ENCODE results near the gene SETD1A.
"Not testable (repeated sequence)": the region's sequence is repeated elsewhere in the genome, so short reads cannot be mapped to it uniquely, and the experiment has no call there.

SETD1A gene

GRCh38 chr16:31009894-31010584 lies 52.5 kb downstream of the SETD1A start:
- no peaks in the 10 kb centered on the region for H3K9me3 ChIP-seq (ENCODE audit: control insufficient read depth, low read length)
- no peak overlapping the region for H3K4me3 ChIP-seq (ENCODE audit: low read length)
- H3K27me3 ChIP-seq (ENCODE audit: control insufficient read depth, insufficient read depth, low read length), result peaks cover 42% of the 10 kb centered on the region
- no peaks in the 10 kb centered on the region for H3K4me1 ChIP-seq (ENCODE audit: control insufficient read depth, insufficient read depth, low read length)
- no peak overlapping the region for H3K9ac ChIP-seq (ENCODE audit: low read length)
- no peaks in the 10 kb centered on the region for H3K36me3 ChIP-seq (ENCODE audit: control insufficient read depth, insufficient read depth, low read length)

- no peaks in the 10 kb centered on the region for H3K4me1 ChIP-seq (ENCODE audit: control insufficient read depth, insufficient read depth, low read length)
- no peaks in the 10 kb centered on the region for H3K9me3 ChIP-seq (ENCODE audit: control insufficient read depth, low read length)
- peaks cover 42% of the 10 kb centered on the region for H3K27me3 ChIP-seq (ENCODE audit: control insufficient read depth, insufficient read depth, low read length)
- no peak within 1 kb of the TSS for H3K4me3 ChIP-seq (ENCODE audit: low read length)
- no peak within 1 kb of the TSS for H3K9ac ChIP-seq (ENCODE audit: low read length)
- no peaks in the 10 kb centered on the region for H3K36me3 ChIP-seq (ENCODE audit: control insufficient read depth, insufficient read depth, low read length)
Observed at GRCh38 chr16:31010585-31011325, 53.2 kb downstream of the SETD1A start, which contains the start of gene STX1B. Gene STX1B (minus strand): TSS chr16:31010638. CDS start chr16:31010396, 242 bp downstream.

GRCh38 chr16:31011815-31012214 lies 54.3 kb downstream of the SETD1A start:
- H3K4me1 ChIP-seq (ENCODE audit: control insufficient read depth, insufficient read depth, low read length); H3K9ac ChIP-seq (ENCODE audit: low read length); H3K9me3 ChIP-seq (ENCODE audit: control insufficient read depth, low read length); H3K36me3 ChIP-seq (ENCODE audit: control insufficient read depth, insufficient read depth, low read length); H3K4me3 ChIP-seq (ENCODE audit: low read length): not testable (repeated sequence)
- H3K27me3 ChIP-seq (ENCODE audit: control insufficient read depth, insufficient read depth, low read length), result peaks cover 42% of the 10 kb centered on the region

- not testable (repeated sequence) for H3K4me1 ChIP-seq (ENCODE audit: control insufficient read depth, insufficient read depth, low read length); H3K4me3 ChIP-seq (ENCODE audit: low read length); H3K9ac ChIP-seq (ENCODE audit: low read length); H3K9me3 ChIP-seq (ENCODE audit: control insufficient read depth, low read length); H3K36me3 ChIP-seq (ENCODE audit: control insufficient read depth, insufficient read depth, low read length)
- H3K27me3 ChIP-seq (ENCODE audit: control insufficient read depth, insufficient read depth, low read length), result peaks cover 33% of the 10 kb centered on the region
Observed at GRCh38 chr16:31013292-31013691, 55.7 kb downstream of the SETD1A start.

- H3K36me3 ChIP-seq (ENCODE audit: control insufficient read depth, insufficient read depth, low read length), result no peaks in the 10 kb centered on the region
- no peak overlapping the region for H3K9ac ChIP-seq (ENCODE audit: low read length)
- no peak overlapping the region for H3K4me3 ChIP-seq (ENCODE audit: low read length)
- H3K9me3 ChIP-seq (ENCODE audit: control insufficient read depth, low read length), result no peaks in the 10 kb centered on the region
- no peaks in the 10 kb centered on the region for H3K4me1 ChIP-seq (ENCODE audit: control insufficient read depth, insufficient read depth, low read length)
- peaks cover 11% of the 10 kb centered on the region for H3K27me3 ChIP-seq (ENCODE audit: control insufficient read depth, insufficient read depth, low read length)
Observed at GRCh38 chr16:31016018-31016417, 58.5 kb downstream of the SETD1A start.

- H3K9me3 ChIP-seq (ENCODE audit: control insufficient read depth, low read length), result not testable (repeated sequence)
Observed at GRCh38 chr16:31017756-31018155, 60.2 kb downstream of the SETD1A start.

GRCh38 chr16:31020536-31020935 lies 63.0 kb downstream of the SETD1A start:
- Histone ChIP-seq H3K27me3 (ENCODE audit: control insufficient read depth, insufficient read depth, low read length) (no peaks in the 10 kb centered on the region), H3K4me3 (ENCODE audit: low read length) (no peak overlapping the region), H3K4me1 (ENCODE audit: control insufficient read depth, insufficient read depth, low read length) (no peaks in the 10 kb centered on the region), H3K9ac (ENCODE audit: low read length) (no peak overlapping the region), H3K36me3 (ENCODE audit: control insufficient read depth, insufficient read depth, low read length) (no peaks in the 10 kb centered on the region), H3K9me3 (ENCODE audit: control insufficient read depth, low read length) (no peaks in the 10 kb centered on the region)

More at GRCh38 chr16:31017756-31018155, 60.2 kb downstream of the SETD1A start:
- not testable (repeated sequence) for H3K4me1 ChIP-seq (ENCODE audit: control insufficient read depth, insufficient read depth, low read length); H3K4me3 ChIP-seq (ENCODE audit: low read length); H3K36me3 ChIP-seq (ENCODE audit: control insufficient read depth, insufficient read depth, low read length); H3K27me3 ChIP-seq (ENCODE audit: control insufficient read depth, insufficient read depth, low read length); H3K9ac ChIP-seq (ENCODE audit: low read length)

GRCh38 chr16:31022544-31023251 lies 65.1 kb downstream of the SETD1A start:
- H3K9me3 ChIP-seq (ENCODE audit: control insufficient read depth, low read length), result no peaks in the 10 kb centered on the region
- no peaks in the 10 kb centered on the region for H3K36me3 ChIP-seq (ENCODE audit: control insufficient read depth, insufficient read depth, low read length)
- no peaks in the 10 kb centered on the region for H3K4me1 ChIP-seq (ENCODE audit: control insufficient read depth, insufficient read depth, low read length)
- no peak overlapping the region for H3K4me3 ChIP-seq (ENCODE audit: low read length)
- no peaks in the 10 kb centered on the region for H3K27me3 ChIP-seq (ENCODE audit: control insufficient read depth, insufficient read depth, low read length)
- no peak overlapping the region for H3K9ac ChIP-seq (ENCODE audit: low read length)

GRCh38 chr16:31023252-31023602 lies 65.7 kb downstream of the SETD1A start:
- no peak overlapping the region for H3K4me3 ChIP-seq (ENCODE audit: low read length)
- H3K27me3 ChIP-seq (ENCODE audit: control insufficient read depth, insufficient read depth, low read length), result no peaks in the 10 kb centered on the region
- H3K9me3 ChIP-seq (ENCODE audit: control insufficient read depth, low read length), result no peaks in the 10 kb centered on the region
- H3K4me1 ChIP-seq (ENCODE audit: control insufficient read depth, insufficient read depth, low read length), result no peaks in the 10 kb centered on the region
- no peak overlapping the region for H3K9ac ChIP-seq (ENCODE audit: low read length)
- H3K36me3 ChIP-seq (ENCODE audit: control insufficient read depth, insufficient read depth, low read length), result no peaks in the 10 kb centered on the region

GRCh38 chr16:31023627-31024226 lies 66.2 kb downstream of the SETD1A start:
- no peaks in the 10 kb centered on the region for H3K27me3 ChIP-seq (ENCODE audit: control insufficient read depth, insufficient read depth, low read length)
- H3K4me1 ChIP-seq (ENCODE audit: control insufficient read depth, insufficient read depth, low read length), result no peaks in the 10 kb centered on the region
- no peaks in the 10 kb centered on the region for H3K9me3 ChIP-seq (ENCODE audit: control insufficient read depth, low read length)
- H3K4me3 ChIP-seq (ENCODE audit: low read length), result no peak overlapping the region
- H3K9ac ChIP-seq (ENCODE audit: low read length), result no peak overlapping the region
- H3K36me3 ChIP-seq (ENCODE audit: control insufficient read depth, insufficient read depth, low read length), result no peaks in the 10 kb centered on the region

GRCh38 chr16:31025339-31025738 lies 67.8 kb downstream of the SETD1A start:
- no peaks in the 10 kb centered on the region for H3K36me3 ChIP-seq (ENCODE audit: control insufficient read depth, insufficient read depth, low read length)
- no peak overlapping the region for H3K9ac ChIP-seq (ENCODE audit: low read length)
- no peaks in the 10 kb centered on the region for H3K9me3 ChIP-seq (ENCODE audit: control insufficient read depth, low read length)
- H3K4me1 ChIP-seq (ENCODE audit: control insufficient read depth, insufficient read depth, low read length), result no peaks in the 10 kb centered on the region
- H3K27me3 ChIP-seq (ENCODE audit: control insufficient read depth, insufficient read depth, low read length), result no peaks in the 10 kb centered on the region
- H3K4me3 ChIP-seq (ENCODE audit: low read length), result no peak overlapping the region

- peaks cover 9% of the 10 kb centered on the region for H3K4me1 ChIP-seq (ENCODE audit: control insufficient read depth, insufficient read depth, low read length)
- no peaks in the 10 kb centered on the region for H3K27me3 ChIP-seq (ENCODE audit: control insufficient read depth, insufficient read depth, low read length)
- no peaks in the 10 kb centered on the region for H3K36me3 ChIP-seq (ENCODE audit: control insufficient read depth, insufficient read depth, low read length)
- no peaks in the 10 kb centered on the region for H3K9me3 ChIP-seq (ENCODE audit: control insufficient read depth, low read length)
- H3K9ac ChIP-seq (ENCODE audit: low read length), result no peak overlapping the region
- H3K4me3 ChIP-seq (ENCODE audit: low read length), result no peak overlapping the region
Observed at GRCh38 chr16:31029272-31029671, 71.7 kb downstream of the SETD1A start.
